Activated naive CD4-positive, alpha-beta T cell treated with anti-CD3 and anti-CD28 coated beads for 36 hours (primary cell): ENCODE measurements around the gene SPTBN2. TPM values are rescaled to one million over a fixed set of nuclear protein-coding genes. Genes with fewer than 3 reads are reported as not detected.

Experiments
- CTCF ChIA-PET: fragments of 350-600 bp; sonication (Branson Sonifier 250); formaldehyde crosslinking; loops from one replicate; lab custom pipeline; 2021; ENCODE audit warnings: antibody characterized with exemption; lab: Charles Lee
- DNase-seq: peaks from one replicate; pipeline ENCODE4 v3.0.0-alpha.2; 2020
- H3K27ac Mint-ChIP-seq: one replicate; pipeline ENCODE4 v1.8.0; 2021; ENCODE audit warnings: mild to moderate bottlenecking, mixed read lengths
- H3K27me3 Mint-ChIP-seq: one replicate; pipeline ENCODE4 v1.8.0; 2021; ENCODE audit warnings: low read depth, mixed read lengths
- H3K36me3 Mint-ChIP-seq: one replicate; pipeline ENCODE4 v1.8.0; 2021; ENCODE audit warnings: low read depth, mixed read lengths
- H3K4me1 Mint-ChIP-seq: one replicate; pipeline ENCODE4 v1.8.0; 2021; ENCODE audit warnings: low read depth, mixed read lengths
- H3K4me3 Mint-ChIP-seq: one replicate; pipeline ENCODE4 v1.8.0; 2021; ENCODE audit warnings: mild to moderate bottlenecking, moderate library complexity, mixed read lengths
- H3K9me3 Mint-ChIP-seq: one replicate; pipeline ENCODE4 v1.8.0; 2021; ENCODE audit warnings: mixed read lengths
- intact Hi-C: fragments of 100-400 bp; cut with micrococcal nuclease; formaldehyde crosslinking; loops from one replicate; pipeline ENCODE4 v1.15.1; 2023
- total RNA-seq, 2 experiments: library from RNA; stranded (reverse); gene quantifications; one replicate each; pipeline ENCODE4 v1.2.3, GENCODE V29; 2021

Gene SPTBN2
- total RNA-seq, 2 experiments from 2014 or later: 1.8 to 3.0 TPM

DNA sequence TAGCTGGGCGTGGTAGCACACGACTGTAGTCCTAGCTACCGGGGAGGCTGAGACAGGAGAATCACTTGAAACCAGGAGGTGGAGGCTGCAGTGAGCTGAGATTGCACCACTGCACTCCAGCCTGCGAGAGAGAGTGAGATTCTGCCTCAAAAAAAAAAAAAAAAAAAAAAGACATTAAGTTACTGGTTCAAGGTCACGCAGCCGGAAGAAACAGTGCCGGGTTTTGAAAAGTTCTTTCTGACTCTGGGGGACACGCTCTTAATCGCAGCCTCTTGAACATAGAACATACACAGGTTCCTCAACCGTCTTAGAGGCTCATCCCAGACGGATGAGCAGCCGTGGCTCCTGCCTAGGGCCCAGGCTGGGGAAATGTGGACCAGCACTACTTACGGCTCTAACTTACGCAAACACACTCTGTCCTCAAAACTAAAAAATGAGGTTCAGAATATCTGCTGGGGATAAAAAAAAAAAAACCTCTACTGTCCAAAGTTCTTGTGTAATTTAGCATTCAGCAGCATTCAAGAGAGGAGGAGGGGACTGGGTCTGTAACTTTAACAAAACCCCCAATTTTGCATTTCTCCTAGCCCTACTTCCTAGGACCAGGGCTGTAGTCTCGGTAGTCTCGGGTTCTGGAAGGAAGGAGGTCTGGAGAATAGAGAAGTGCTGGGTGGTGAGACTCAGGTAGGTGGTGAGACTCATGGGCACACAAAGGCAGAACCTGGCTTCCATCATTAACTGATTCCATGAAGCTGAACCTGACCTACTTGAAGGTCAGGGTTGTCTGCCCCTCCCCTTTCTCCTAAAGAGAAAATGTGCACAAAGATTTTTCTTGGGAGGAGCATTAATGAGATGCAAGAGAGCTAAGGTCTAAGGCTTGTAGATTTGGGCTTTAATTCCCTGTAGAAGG lies 6.0 kb downstream of the SPTBN2 start:
- CTCF ChIA-PET: interaction anchor here (0.7 to 0.8 kb wide), 4 partner anchors 18 to 337 kb away, joined by 3 to 4 read pairs (median 4); no protein-coding TSS in a partner anchor
- Mint-ChIP-seq H3K27ac (no peak overlapping the region), H3K36me3 (no peaks in the 10 kb centered on the region), H3K27me3 (peaks cover 48% of the 10 kb centered on the region), H3K9me3 (no peaks in the 10 kb centered on the region), H3K4me3 (no peak overlapping the region), H3K4me1 (peaks cover 18% of the 10 kb centered on the region)
- intact Hi-C loops: no loop called here
- no peak for DNase-seq

- Mint-ChIP-seq H3K27me3 (peaks cover 52% of the 10 kb centered on the region), H3K9me3 (no peaks in the 10 kb centered on the region), H3K4me1 (peaks cover 14% of the 10 kb centered on the region), H3K4me3 (no peak overlapping the region), H3K36me3 (no peaks in the 10 kb centered on the region), H3K27ac (no peak overlapping the region)
- intact Hi-C loops: no loop called here
- CTCF ChIA-PET: interaction anchor here (0.7 kb wide), 1 partner anchor 335 kb away, joined by 4 read pairs; no protein-coding TSS in a partner anchor
- no peak for DNase-seq
These were observed 7.1 kb downstream of the SPTBN2 start for GRCh38 chr11:66721939-66722338.

DNA sequence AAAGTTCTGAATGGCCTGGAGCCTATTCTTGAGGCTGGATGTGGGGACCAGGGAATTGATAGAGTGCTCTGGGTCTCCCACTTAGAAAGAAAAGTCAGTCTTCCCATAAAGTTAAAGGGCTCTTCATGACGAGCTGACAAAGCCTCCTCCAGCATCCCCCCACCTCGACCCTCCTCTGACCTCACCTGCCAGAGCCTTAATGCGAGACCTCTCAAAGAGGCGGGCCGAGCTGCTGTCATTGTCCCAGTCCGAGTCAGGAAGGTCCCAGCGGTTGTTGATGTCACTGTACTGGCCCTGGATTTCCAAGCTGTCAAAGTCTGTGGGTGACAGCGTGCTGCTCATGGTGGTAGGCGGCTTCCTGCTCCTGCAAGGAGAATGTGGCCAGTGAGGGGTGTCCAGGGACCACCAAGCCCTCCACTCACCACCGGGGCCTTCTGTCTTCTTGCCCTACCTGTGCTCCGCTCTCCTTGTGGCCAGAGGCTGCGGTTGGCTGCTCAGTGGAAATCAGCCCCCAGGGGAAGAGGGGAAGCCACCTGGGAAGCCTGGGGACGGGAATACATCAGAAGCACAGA lies 8.0 kb downstream of the SPTBN2 start:
- no peaks in the 10 kb centered on the region for H3K36me3 Mint-ChIP-seq
- no peak for DNase-seq
- intact Hi-C loops: no loop called here
- no peak overlapping the region for H3K4me3 Mint-ChIP-seq
- H3K4me1 Mint-ChIP-seq: peaks cover 9% of the 10 kb centered on the region
- H3K9me3 Mint-ChIP-seq: no peaks in the 10 kb centered on the region
- CTCF ChIA-PET: no interaction called here
- H3K27me3 Mint-ChIP-seq: peaks cover 44% of the 10 kb centered on the region
- H3K27ac Mint-ChIP-seq: no peak overlapping the region

DNA sequence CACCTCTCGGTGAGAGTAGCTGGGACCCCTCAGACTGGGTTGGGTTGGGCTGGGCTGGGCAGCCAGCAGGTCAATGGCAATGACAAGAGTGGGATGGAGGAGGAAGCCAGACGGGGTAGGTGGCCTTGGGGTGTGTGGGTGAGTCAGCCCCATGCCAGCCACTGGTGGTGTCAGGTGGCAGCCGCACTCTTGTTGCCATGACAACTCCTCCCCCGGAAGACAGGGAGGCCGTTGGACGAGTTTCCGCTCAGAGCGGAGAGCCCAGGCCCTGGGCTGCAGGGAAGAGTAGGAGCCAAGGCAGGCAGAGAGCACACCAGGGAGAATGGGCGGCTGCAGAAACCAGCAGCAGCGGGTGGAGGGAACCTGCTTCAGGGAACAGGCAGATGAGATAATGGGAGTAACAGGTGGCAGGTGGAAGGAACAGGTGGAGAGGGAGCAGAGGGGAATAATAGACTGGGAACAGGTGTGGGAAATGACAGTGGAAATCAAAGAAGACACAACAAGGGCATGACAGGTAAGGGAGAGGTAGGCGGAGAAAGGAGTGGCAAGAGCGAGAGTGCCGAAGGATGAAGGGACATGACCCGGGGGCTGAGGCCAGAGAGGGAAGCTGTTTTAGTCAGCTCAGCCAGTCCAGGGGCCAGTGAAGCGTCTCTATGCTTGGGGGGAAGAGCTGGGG lies 8.7 kb downstream of the SPTBN2 start:
- DNase-seq: peak; percentile 72
- intact Hi-C loops: no loop called here
- Mint-ChIP-seq H3K27ac (no peak overlapping the region), H3K4me3 (no peak overlapping the region), H3K9me3 (no peaks in the 10 kb centered on the region), H3K36me3 (no peaks in the 10 kb centered on the region), H3K27me3 (peaks cover 41% of the 10 kb centered on the region), H3K4me1 (peaks cover 9% of the 10 kb centered on the region)
- CTCF ChIA-PET: no interaction called here

GRCh38 chr11:66719111-66719872 lies 9.7 kb downstream of the SPTBN2 start:
- intact Hi-C loops: no loop called here
- CTCF ChIA-PET: interaction anchor here (0.6 kb wide), 1 partner anchor 24 kb away, joined by 3 read pairs; no protein-coding TSS in a partner anchor
- DNase-seq: no peak

GRCh38 chr11:66718320-66718971 lies 10.6 kb downstream of the SPTBN2 start:
- H3K4me1 Mint-ChIP-seq: peaks cover 9% of the 10 kb centered on the region
- intact Hi-C loops: no loop called here
- H3K36me3 Mint-ChIP-seq: no peaks in the 10 kb centered on the region
- DNase-seq: no peak
- CTCF ChIA-PET: no interaction called here
- H3K4me3 Mint-ChIP-seq: no peak overlapping the region
- no peak overlapping the region for H3K27ac Mint-ChIP-seq
- peaks cover 37% of the 10 kb centered on the region for H3K27me3 Mint-ChIP-seq
- H3K9me3 Mint-ChIP-seq: no peaks in the 10 kb centered on the region

More at GRCh38 chr11:66719111-66719872, 9.7 kb downstream of the SPTBN2 start:
- peaks cover 9% of the 10 kb centered on the region for H3K4me1 Mint-ChIP-seq
- H3K9me3 Mint-ChIP-seq: no peaks in the 10 kb centered on the region
- no peak overlapping the region for H3K4me3 Mint-ChIP-seq
- H3K27me3 Mint-ChIP-seq: peaks cover 35% of the 10 kb centered on the region
- H3K27ac Mint-ChIP-seq: no peak overlapping the region
- no peaks in the 10 kb centered on the region for H3K36me3 Mint-ChIP-seq

DNA sequence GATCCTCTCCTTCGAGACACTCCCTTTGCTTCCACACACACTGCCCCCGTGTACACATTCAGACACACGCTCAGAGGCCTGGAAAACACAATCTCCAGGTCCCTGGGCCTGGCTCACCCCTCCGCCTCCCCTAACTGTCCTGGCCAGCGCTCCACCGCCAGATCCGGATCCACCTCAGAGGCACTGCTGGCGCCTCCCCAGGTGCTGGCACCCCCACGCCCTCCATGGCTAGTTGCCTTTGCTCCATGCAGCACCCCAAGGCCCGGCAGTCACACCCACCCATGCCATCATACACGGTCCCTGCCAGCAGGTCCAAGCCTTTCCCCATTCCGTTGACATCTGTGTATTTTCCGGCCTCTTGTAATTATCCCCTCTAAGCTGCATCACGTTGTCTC lies 11.1 kb downstream of the SPTBN2 start:
- CTCF ChIA-PET: no interaction called here
- intact Hi-C loops: no loop called here

DNA sequence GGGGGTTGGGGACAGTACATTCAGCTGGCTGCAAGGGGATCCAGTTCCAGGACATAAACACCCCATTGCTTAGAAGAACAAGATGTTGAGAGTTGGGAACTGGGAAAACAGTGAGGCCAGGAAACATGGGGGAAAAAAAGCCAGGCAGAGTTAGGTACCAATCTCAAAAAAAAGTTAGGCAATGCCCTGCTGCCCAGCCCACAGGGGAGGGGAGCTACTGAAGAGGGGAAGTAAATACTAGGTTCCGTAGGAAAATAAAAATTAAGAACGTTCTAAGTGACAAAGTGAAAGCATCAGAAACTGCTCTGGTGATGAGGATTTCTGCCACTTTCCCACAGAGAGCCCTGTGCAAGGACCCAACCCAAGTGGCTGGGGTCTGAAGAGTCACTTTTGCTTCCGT lies 12.0 kb downstream of the SPTBN2 start:
- Mint-ChIP-seq H3K4me1 (peaks cover 9% of the 10 kb centered on the region), H3K27ac (no peak overlapping the region), H3K9me3 (no peaks in the 10 kb centered on the region), H3K27me3 (peaks cover 30% of the 10 kb centered on the region), H3K4me3 (no peak overlapping the region), H3K36me3 (no peaks in the 10 kb centered on the region)
- intact Hi-C loops: no loop called here
- no peak for DNase-seq
- CTCF ChIA-PET: no interaction called here

More for the DNA sequence above, 11.1 kb downstream of the SPTBN2 start:
- DNase-seq: no peak
- Mint-ChIP-seq H3K27ac (no peak overlapping the region), H3K4me1 (peaks cover 9% of the 10 kb centered on the region), H3K9me3 (no peaks in the 10 kb centered on the region), H3K36me3 (no peaks in the 10 kb centered on the region), H3K4me3 (no peak overlapping the region), H3K27me3 (peaks cover 33% of the 10 kb centered on the region)

GRCh38 chr11:66715346-66716085 lies 13.5 kb downstream of the SPTBN2 start:
- CTCF ChIA-PET: no interaction called here
- DNase-seq: no peak
- Mint-ChIP-seq H3K4me1 (peaks cover 8% of the 10 kb centered on the region), H3K27ac (no peak overlapping the region), H3K27me3 (peaks cover 26% of the 10 kb centered on the region), H3K36me3 (no peaks in the 10 kb centered on the region), H3K9me3 (no peaks in the 10 kb centered on the region), H3K4me3 (no peak overlapping the region)
- intact Hi-C loops: no loop called here

DNA sequence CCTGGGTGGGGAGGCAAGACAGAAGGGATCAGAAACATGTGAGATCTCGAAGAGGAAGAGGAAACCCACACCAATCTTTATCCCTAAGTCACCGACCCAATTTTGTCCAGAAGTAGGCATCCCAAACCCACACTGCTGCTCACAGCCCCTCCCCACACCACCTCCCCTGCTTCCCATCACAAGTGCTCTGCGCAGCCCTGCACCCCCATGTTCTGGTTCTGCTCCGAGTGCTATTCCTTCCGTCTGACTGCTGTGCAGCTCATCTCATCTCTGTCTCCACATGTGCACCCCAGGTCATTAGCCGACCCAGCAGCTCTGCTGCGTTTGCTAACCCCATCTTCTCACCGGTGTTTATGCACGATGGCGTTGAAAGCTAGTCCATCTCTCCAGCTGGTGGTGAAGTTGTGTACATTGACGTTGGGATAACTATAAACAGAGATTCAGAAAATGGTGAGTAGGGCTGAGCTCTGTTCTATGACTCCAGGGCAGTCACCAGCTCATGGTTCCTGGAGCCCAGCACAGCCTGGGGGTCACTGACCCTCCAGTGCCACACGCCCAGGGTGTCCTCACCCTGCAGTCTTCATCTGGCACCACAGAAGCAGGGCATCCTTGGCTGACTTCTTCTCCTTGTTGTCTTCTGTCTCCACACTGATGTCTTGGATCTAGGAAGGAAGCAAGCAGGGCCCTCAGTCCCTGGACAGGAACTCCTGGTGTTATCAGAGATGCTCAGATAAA lies 15.1 kb downstream of the SPTBN2 start:
- Mint-ChIP-seq H3K4me1 (no peaks in the 10 kb centered on the region), H3K36me3 (no peaks in the 10 kb centered on the region), H3K27ac (no peak overlapping the region), H3K27me3 (peaks cover 17% of the 10 kb centered on the region), H3K9me3 (no peaks in the 10 kb centered on the region), H3K4me3 (no peak overlapping the region)
- CTCF ChIA-PET: interaction anchor here (1.1 kb wide), 1 partner anchor 120 kb away, joined by 3 read pairs; no protein-coding TSS in a partner anchor
- DNase-seq: no peak
- intact Hi-C loops: no loop called here
